Putamen (tissue), 1 donor: Measurements from ENCODE around the gene TRMU.

Experiments
- DNase-seq: peaks from one replicate; pipeline ENCODE4 v3.0.0-alpha.2; 2016; ENCODE audit warnings: low spot score

Gene TRMU

DNA sequence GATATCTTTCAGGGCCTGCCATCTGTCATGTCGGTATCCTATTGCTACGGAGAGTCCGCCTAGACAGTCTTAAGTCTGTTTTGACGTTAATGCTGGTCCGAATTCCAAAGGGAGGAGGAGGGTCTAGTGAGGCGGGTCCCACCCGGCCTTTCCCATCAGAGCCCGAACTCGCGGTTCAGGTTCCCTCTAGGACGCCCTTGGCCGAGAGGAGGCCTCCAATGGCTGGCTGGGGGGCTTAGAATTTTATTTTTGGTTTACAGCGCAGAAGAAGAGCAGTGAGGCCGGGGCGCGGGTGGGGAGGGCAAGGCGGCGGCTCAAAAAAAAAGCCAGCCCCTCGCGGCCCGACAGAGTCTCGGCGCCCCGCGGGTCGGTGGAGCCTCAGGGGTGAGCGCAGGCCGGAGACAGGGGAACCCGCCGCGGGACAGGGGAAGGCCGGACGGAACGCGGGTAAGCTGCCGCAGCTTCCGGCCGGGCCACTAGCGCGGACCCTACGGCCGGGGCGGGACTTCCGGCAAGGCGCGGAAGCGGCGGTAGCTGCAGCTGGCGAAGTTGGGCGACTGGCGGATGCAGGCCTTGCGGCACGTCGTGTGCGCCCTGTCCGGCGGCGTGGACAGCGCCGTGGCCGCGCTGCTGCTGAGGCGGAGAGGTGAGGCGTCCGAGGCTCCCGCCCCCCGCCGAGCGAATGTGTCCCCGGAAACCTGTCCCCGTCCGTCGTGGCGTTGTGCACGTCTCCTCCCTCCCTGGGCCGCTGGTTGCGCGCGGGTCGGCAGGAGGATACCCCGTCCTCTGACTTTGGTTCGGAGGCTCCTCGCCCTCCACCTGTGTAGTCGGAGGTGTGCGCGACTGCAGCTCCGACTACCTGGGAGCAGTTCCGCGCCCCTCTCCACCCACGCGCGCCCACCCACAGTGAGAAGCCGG, at the start of gene TRMU:
Gene TRMU, plus strand, starts transcription at position 514 of the 918 bp plus-strand sequence. Its CDS starts 51 bp downstream, at position 565.
- peak; percentile 87 for DNase-seq

DNA sequence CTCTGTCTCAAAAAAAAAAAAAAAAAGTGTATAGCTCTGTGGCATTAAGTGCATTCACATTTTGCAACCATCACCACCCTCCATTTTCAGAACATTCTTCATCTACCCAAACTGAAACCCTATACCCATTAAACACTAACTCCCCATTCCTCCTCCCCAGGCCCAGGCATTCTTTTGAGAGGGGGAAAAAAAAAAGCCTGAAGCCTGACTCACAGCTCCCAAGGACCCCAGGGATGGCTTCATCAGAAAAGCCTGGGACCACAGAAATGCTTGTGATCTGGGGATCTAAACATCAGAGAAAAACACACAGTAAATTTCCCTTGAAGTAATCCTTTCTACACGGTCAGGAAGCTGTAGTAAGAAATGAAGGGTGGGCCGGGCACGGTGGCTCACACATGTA, 49.5 kb upstream of the TRMU start:
- DNase-seq = no peak

DNA sequence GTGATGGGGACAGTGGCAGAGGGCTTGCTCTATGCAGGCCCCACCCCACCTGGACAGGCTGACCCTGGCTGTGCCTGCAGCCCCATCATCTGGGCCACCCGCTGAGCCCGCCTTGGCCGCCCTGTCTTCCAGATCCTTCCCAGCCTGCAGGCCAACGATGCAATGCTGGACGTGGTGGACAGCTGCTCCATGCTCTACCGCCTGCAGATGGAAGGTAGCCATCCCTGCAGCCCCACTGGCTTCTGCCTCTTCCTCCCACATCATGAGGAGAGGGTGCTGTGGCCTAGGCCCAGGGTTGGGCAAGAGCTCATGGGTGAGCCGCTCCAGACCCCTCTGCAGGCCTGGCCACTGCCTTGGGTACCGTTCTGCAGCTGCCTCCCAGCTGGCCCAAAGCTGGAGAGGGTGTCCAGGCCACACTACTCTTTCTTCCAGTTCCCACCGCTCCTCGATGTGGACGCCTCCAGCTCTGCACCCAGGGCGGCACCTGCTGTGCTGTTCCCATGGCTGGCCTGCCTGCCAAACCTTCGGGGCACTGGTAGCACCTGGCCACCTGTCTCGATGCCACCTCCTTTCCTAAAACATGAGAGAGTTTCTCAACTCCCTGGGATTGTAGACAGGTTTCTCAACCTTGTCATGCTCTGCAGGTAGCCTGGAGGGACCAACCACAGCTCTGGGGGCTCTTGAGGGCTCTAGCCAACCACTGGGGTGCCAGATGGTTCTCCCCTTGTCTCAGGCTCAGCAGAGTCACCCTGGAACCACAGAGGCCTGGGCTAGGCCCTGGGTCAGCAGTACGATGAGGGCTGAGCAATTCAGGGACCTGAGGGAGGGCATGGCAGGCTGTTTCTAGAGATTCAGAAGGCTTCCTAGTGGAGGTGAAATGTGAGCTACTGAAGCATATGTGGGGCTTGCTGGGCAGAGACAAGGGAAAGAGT, 48.3 kb upstream of the TRMU start:
- DNase-seq = no peak

DNA sequence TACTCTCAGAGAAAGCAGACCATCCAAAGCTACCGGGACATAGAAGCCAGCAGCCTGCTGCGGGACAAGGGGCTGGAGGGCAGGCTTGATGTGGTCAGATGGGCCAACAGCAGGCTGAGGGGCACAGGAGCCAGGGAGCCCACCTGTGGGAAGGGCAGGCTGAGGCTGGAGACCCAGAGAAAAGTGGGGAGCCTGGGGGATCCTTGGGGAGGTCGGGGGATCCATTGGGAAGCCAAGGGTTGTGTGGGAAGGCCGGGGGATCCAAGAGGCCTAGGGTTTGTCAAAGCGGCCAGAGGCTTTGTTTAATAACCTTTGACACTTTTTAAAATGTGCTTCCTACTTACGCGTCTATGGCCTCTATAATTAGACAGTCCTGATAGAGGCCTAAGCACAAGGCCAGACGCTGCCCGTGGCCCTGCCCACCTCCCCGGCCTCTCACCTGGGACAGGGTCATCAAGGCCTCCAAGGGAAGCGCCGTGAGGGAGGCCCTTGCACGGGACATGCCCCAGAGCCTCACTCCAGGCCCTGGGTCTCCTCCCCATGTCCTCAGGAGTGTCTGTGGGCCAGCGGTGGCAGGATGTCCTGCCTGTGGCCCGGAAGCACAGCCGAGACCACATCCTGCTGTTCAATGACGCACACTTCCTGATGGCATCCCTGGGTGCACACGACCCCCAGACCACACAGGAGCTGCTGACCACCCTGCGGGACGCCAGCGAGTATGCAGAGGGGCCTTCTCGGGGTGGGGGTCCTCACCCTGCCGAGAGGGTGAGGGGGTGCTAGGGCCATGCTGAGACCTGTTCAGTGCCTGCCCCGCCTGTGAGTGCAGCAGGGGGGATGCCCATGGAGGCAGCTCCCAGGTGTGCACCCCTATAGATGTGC, 47.4 kb upstream of the TRMU start:
- no peak for DNase-seq

DNA sequence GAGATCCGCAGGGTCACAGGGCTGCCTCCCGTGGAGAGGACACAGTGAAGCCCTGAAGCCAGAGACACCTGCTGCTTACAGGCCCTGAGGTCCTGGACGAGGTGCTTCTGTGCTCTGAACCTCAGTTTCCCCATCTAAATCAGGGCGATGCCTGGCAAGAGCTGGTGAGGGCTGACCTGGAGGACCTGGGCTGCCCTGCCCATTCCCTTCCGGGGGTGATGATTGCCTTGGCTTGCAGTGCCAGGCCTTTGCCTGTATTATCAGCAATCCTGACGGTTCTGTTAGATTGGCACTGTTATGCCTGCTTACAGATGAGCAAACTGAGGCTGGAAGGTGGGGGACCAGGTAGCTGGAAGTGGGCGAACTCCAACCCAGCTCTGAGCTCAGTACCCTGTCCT, 46.7 kb upstream of the TRMU start:
- no peak for DNase-seq

GRCh38 chr22:46289244-46289891, 46.1 kb upstream of the TRMU start:
- no peak for DNase-seq

GRCh38 chr22:46290121-46290842, 45.2 kb upstream of the TRMU start:
- no peak for DNase-seq

DNA sequence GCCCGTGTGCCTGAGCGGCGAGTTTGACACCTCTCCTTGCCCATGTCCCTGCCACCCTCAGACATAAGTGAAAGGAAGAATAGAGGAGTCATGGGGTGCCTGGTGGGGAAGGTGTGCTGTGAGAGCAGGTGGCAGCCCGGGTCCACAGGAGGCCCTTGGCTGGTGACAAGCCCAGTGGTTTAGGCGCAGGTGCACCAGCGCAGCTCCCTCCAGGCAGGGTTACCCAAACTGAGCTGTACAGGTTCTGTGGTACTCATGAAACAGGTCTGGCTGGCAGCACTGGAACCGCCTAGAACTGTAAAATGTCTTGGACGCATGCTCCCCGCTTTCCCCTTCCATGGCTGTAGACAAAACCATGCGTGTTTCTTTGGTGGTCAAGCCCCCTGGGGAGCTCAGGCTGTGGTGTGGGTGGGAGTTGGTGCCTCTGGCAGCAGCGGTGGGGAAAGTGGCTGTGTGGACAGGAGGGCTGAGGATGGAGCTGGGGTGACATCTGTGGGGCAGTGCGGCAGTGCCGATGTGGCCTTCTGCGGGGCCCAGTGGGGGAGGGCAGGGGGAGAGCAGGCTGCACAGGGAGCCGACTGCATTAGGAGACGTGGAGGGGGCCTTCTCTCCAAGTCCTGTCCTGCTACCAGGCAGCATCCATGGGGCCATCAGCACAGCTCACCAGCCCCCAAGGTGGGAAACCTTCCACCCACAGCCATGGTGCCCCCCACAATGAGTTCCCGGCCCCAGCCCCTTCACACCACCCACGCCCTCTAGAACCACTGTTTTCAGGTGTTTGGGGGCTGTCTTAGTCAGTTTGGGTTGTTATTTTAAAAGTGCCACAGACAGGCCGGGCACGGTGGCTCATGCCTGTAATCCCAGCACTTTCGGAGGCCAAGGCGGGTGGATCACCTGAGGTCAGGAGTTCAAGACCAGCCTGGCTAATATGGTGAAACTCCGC, 44.4 kb upstream of the TRMU start:
- no peak for DNase-seq

DNA sequence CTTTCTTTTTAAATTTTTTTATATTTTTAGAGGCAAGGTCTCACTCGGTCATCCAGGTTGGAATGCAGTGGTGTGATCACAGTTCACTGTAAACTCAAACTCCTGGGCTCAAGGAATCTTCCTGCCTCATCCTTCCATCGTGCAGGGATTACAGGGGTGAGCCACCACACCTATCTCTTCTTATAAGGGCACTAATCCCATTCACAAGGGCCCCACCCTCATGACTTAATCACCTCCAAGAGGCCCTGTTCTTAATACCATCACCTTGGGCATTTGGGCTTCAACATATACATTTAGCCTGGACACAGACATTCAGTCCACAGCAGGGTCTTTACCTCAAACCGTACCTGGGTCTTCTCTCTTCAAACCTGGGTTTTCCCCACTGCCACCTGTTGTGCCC, 43.3 kb upstream of the TRMU start:
- no peak for DNase-seq

DNA sequence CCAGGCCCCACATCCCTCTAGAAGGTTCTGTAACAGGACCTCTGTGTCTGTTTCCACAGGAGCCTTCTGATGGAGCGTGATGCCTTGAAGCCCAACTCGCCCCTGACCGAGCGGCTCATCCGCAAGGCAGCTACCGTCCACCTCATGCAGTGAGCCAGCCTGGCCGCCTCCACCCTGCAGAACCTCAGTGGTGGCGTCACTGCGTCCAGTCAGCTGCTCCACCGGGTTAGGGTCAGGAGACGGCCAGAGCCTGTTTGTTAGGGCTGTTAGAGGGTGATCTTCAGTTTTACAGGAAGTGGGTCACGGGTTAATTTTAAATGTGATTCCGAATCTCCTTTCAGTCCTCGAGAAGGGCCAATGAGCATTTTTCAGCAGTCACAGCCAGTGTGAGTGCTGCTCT, 42.8 kb upstream of the TRMU start:
- DNase-seq = no peak

DNA sequence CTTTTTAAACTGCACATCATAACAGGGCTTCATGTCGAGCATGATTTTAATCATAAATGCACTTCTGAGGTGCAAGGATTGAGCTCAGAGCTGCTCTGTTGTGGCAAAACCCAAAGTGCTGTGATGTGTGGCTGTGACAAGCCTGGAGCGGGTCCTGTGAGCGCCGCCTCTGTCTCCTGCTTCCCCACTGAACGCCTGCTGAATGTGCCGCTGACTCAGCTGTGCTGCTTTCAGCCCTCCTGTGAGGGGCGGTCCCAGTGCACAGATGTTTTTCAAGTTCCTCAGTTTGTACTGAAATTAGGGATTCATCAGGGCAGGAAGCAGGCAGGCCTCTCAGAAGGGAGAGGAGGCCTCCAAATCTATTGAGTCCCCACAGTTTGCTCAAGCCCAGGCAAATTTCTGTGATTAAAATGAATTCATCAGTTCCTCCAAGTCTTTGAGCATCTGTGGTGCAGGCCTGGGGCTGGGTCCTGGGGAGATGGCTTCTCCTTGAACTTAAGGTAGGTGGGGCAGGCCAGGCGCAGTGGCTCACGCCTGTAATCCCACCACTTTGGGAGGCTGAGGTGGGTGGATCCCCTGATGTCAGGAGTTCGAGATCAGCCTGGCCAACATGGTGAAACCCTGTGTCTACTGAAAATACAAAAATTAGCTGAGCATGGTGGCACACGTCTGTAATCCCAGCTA, 41.8 kb upstream of the TRMU start:
- DNase-seq = peak; percentile 74

GRCh38 chr22:46294784-46295183, 40.7 kb upstream of the TRMU start:
- DNase-seq = no peak

GRCh38 chr22:46295277-46295971, 40.1 kb upstream of the TRMU start:
- no peak for DNase-seq

GRCh38 chr22:46296257-46297150, 39.0 kb upstream of the TRMU start, which contains the start of gene GTSE1:
TSS of gene GTSE1 (plus strand) at chr22:46296870. CDS start at chr22:46297401, 531 bp downstream.
- peak; percentile 97 for DNase-seq

GRCh38 chr22:46297151-46297812, 38.2 kb upstream of the TRMU start:
- no peak for DNase-seq

GRCh38 chr22:46299101-46299500, 36.4 kb upstream of the TRMU start:
- DNase-seq = no peak
